Cardiac fibroblast (primary cell): ENCODE results near the gene DAB2IP.

Experiments
- DNase-seq, 2 donors: peaks; one replicate each; pipeline versions ENCODE4 v3.0.0 to v3.0.0-alpha.2; 2010; ENCODE audit warnings: low read depth in 2 of 2
- H3K4me3 ChIP-seq, 2 donors: replicated peaks in 1 of 2; 1 replicate in 1 of 2; 2 replicates in 1 of 2; pipeline ENCODE4 v1.5.1; 2011; ENCODE audit warnings: low read depth in 2 of 2, low read length in 2 of 2, mild to moderate bottlenecking in 2 of 2, moderate library complexity in 1 of 2
- CTCF ChIP-seq: IDR thresholded peaks from one replicate; pipeline ENCODE4 v1.5.1; 2011; ENCODE audit warnings: low read depth, mild to moderate bottlenecking, low read length, inconsistent platforms

Gene DAB2IP

GRCh38 chr9:121634329-121635261 lies 16.8 kb upstream of the DAB2IP start:
- no peak overlapping the region for H3K4me3 ChIP-seq
- TF ChIP-seq CTCF, result peak; percentile 61
- DNase-seq, result peak; percentile 13 to 38

- no peak for DNase-seq
- TF ChIP-seq CTCF, result no peak
- no peak overlapping the region for H3K4me3 ChIP-seq
These were observed 16.0 kb upstream of the DAB2IP start for GRCh38 chr9:121635300-121635876.

- no peak for TF ChIP-seq CTCF
- peak; percentile 51 to 66 for DNase-seq
- no peak overlapping the region for H3K4me3 ChIP-seq
These were observed 15.0 kb upstream of the DAB2IP start for GRCh38 chr9:121636341-121636865.

- no peak for TF ChIP-seq CTCF
- H3K4me3 ChIP-seq, result no peak overlapping the region
- no peak for DNase-seq
These were observed 14.3 kb upstream of the DAB2IP start for GRCh38 chr9:121636978-121637712.

- no peak for TF ChIP-seq CTCF
- DNase-seq, result peak; percentile 58 to 59
- no peak overlapping the region for H3K4me3 ChIP-seq
These were observed 13.7 kb upstream of the DAB2IP start for GRCh38 chr9:121637713-121638220.

GRCh38 chr9:121638399-121638798 lies 13.0 kb upstream of the DAB2IP start:
- no peak overlapping the region for H3K4me3 ChIP-seq
- no peak for DNase-seq
- no peak for TF ChIP-seq CTCF
